GM23338 (cell line): ENCODE data around the gene TP53I13. TPM values are rescaled to one million over a fixed set of nuclear protein-coding genes. Genes with fewer than 3 reads are reported as not detected.

Experiments
- ATAC-seq: fragments of 200-7000 bp; cut with Tn5 transposase; 3 replicates; pipeline ENCODE4 v1.9.1; 2020
- DNase-seq: peaks from one replicate; pipeline ENCODE4 v3.0.0-alpha.2; 2015; ENCODE audit warnings: low spot score
- H2AFZ ChIP-seq: fragments of 200-600 bp; sonication (generic); 2 replicates; pipeline ENCODE4 v1.8.0; 2016; ENCODE audit warnings: antibody characterized with exemption, mild to moderate bottlenecking, moderate library complexity
- H3F3A ChIP-seq: fragments of 200-600 bp; sonication (generic); replicated peaks from 2 replicates; pipeline ENCODE4 v1.8.0; 2017; ENCODE audit warnings: antibody characterized with exemption, mixed run types, low read depth
- H3K27ac ChIP-seq: fragments of 200-600 bp; sonication (generic); 2 replicates; pipeline ENCODE4 v1.6.1; 2016; ENCODE audit warnings: low read depth
- H3K27me3 ChIP-seq: fragments of 200-600 bp; sonication (generic); 2 replicates; pipeline ENCODE4 v1.8.0; 2016; ENCODE audit warnings: mild to moderate bottlenecking, mixed run types, moderate library complexity; ENCODE audit not compliant: insufficient read depth
- H3K36me3 ChIP-seq: fragments of 200-600 bp; sonication (generic); 2 replicates; pipeline ENCODE4 v1.8.0; 2016; ENCODE audit warnings: mild to moderate bottlenecking; ENCODE audit not compliant: insufficient read depth
- H3K4me1 ChIP-seq: fragments of 200-600 bp; sonication (generic); 2 replicates; pipeline ENCODE4 v1.8.0; 2016; ENCODE audit warnings: mild to moderate bottlenecking, moderate library complexity; ENCODE audit not compliant: insufficient read depth
- H3K4me2 ChIP-seq: fragments of 200-600 bp; sonication (generic); 2 replicates; pipeline ENCODE4 v1.7.1; 2017; ENCODE audit warnings: mixed run types
- H3K4me3 ChIP-seq: fragments of 200-600 bp; sonication (generic); 2 replicates; pipeline ENCODE4 v1.6.1; 2016; ENCODE audit warnings: mixed run types
- H3K79me2 ChIP-seq: fragments of 200-600 bp; sonication (generic); replicated peaks from 2 replicates; pipeline ENCODE4 v1.8.0; 2017; ENCODE audit warnings: mild to moderate bottlenecking; ENCODE audit not compliant: insufficient read depth
- H3K9me2 ChIP-seq: fragments of 200-600 bp; sonication (generic); 2 replicates; pipeline ENCODE4 v1.8.0; 2017; ENCODE audit not compliant: insufficient read depth
- H4K20me1 ChIP-seq: fragments of 200-600 bp; sonication (generic); replicated peaks from 2 replicates; pipeline ENCODE4 v1.8.0; 2017; ENCODE audit warnings: mild to moderate bottlenecking; ENCODE audit not compliant: insufficient read depth
- H3K27ac Mint-ChIP-seq: 2 replicates; pipeline ENCODE4 v1.8.0; 2020; ENCODE audit warnings: inconsistent platforms, mild to moderate bottlenecking, moderate library complexity, mixed read lengths
- H3K27me3 Mint-ChIP-seq: 3 replicates; pipeline ENCODE4 v1.8.0; 2022; ENCODE audit warnings: low read depth, mild to moderate bottlenecking, moderate library complexity, mixed read lengths, inconsistent platforms; ENCODE audit not compliant: insufficient read depth, poor library complexity
- H3K36me3 Mint-ChIP-seq: 3 replicates; pipeline ENCODE4 v1.8.0; 2021; ENCODE audit warnings: low read depth, mild to moderate bottlenecking, inconsistent platforms, moderate library complexity, mixed read lengths
- H3K4me1 Mint-ChIP-seq: 3 replicates; pipeline ENCODE4 v1.8.0; 2020; ENCODE audit warnings: mild to moderate bottlenecking, inconsistent platforms, mixed read lengths
- H3K4me3 Mint-ChIP-seq: 3 replicates; pipeline ENCODE4 v1.8.0; 2021; ENCODE audit warnings: moderate library complexity, mild to moderate bottlenecking, inconsistent platforms, mixed read lengths
- H3K9me3 Mint-ChIP-seq: 3 replicates; pipeline ENCODE4 v1.8.0; 2020; ENCODE audit warnings: moderate library complexity, mild to moderate bottlenecking, inconsistent platforms, mixed read lengths
- CREB1 ChIP-seq: fragments of 250-450 bp; sonication (Bioruptor Pico); IDR thresholded peaks from 2 replicates; pipeline ENCODE4 v1.5.0; 2020; ENCODE audit warnings: low read depth, mild to moderate bottlenecking, moderate library complexity
- CTCF ChIP-seq, 2 experiments: fragments of 200-600 bp in 1 of 2; sonication (generic) in 1 of 2; conservative IDR thresholded peaks; 2 replicates each; pipeline versions ENCODE4 v1.5.1 to v1.6.1; 2016 to 2017; ENCODE audit warnings: antibody characterized with exemption in 2 of 2, low read depth in 2 of 2, mild to moderate bottlenecking in 2 of 2, moderate library complexity in 1 of 2
- EZH2 ChIP-seq: fragments of 200-600 bp; sonication (generic); IDR thresholded peaks from one replicate; pipeline ENCODE4 v1.8.0; 2017; ENCODE audit warnings: antibody characterized with exemption, mild to moderate bottlenecking, low read depth; ENCODE audit not compliant: unreplicated experiment
- EZH2phosphoT487 ChIP-seq: fragments of 200-600 bp; sonication (generic); IDR thresholded peaks from one replicate; pipeline ENCODE4 v1.8.1; 2018; ENCODE audit warnings: antibody characterized with exemption; ENCODE audit not compliant: unreplicated experiment
- JUNB ChIP-seq: IDR thresholded peaks from one replicate; pipeline ENCODE4 v1.6.1; 2016; ENCODE audit warnings: antibody characterized with exemption; ENCODE audit not compliant: unreplicated experiment
- NANOG ChIP-seq: IDR thresholded peaks from 2 replicates; pipeline ENCODE4 v1.6.1; 2016; ENCODE audit warnings: antibody characterized with exemption, borderline replicate concordance
- POLR2AphosphoS5 ChIP-seq: IDR thresholded peaks from 2 replicates; pipeline ENCODE4 v1.6.1; 2016; ENCODE audit warnings: antibody characterized with exemption, low read depth
- REST ChIP-seq: IDR thresholded peaks from one replicate; pipeline ENCODE4 v1.6.1; 2018; ENCODE audit warnings: antibody characterized with exemption; ENCODE audit not compliant: unreplicated experiment
- STAT1 ChIP-seq: IDR thresholded peaks from one replicate; pipeline ENCODE4 v1.6.1; 2016; ENCODE audit warnings: antibody characterized with exemption; ENCODE audit not compliant: unreplicated experiment
- ZNF114 ChIP-seq: fragments of 250-450 bp; sonication (Bioruptor Pico); IDR thresholded peaks from 2 replicates; pipeline ENCODE4 v1.5.0; 2020; ENCODE audit warnings: mild to moderate bottlenecking, moderate library complexity
- ZNF331 ChIP-seq: fragments of 250-450 bp; sonication (Bioruptor Pico); IDR thresholded peaks from 2 replicates; pipeline ENCODE4 v1.5.0; 2020; ENCODE audit warnings: low read depth, mild to moderate bottlenecking, moderate library complexity
- ZNF462 ChIP-seq: fragments of 250-450 bp; sonication (Bioruptor Pico); IDR thresholded peaks from 2 replicates; pipeline ENCODE4 v1.5.0; 2020; ENCODE audit warnings: mild to moderate bottlenecking, moderate library complexity
- polyA plus RNA-seq: library from polyadenylated mRNA; unstranded; fragments of >200 nt; fragmentation: Nextera tagmentation; extraction: Ambion mirVana; gene quantifications from 2 replicates; pipeline ENCODE4 v1.2.1, GENCODE V29; 2016
- total RNA-seq: library from RNA; depleted of rRNA; stranded (reverse); fragments of >200 nt; shearing (Covaris generic); gene quantifications from 2 replicates; pipeline ENCODE4 v1.2.3, GENCODE V29; 2014
- TF ChIP-seq, protein P1 (sequence below): IDR thresholded peaks from 2 replicates; pipeline ENCODE4 v1.6.1; 2016; ENCODE audit warnings: antibody characterized with exemption

The TP53I13 gene
- total and polyA plus RNA-seq, 2 experiments from 2014 or later = 21.0 to 38.9 TPM

GRCh38 chr17:29596811-29597210 is 28.3 kb downstream of the TP53I13 start:
- H3K36me3 ChIP-seq = no peaks in the 10 kb centered on the region
- Mint-ChIP-seq H3K4me1 (peaks cover 45% of the 10 kb centered on the region), H3K9me3 (no peaks in the 10 kb centered on the region), H3K4me3 (no peak overlapping the region), H3K36me3 (no peaks in the 10 kb centered on the region), H3K27me3 (peaks cover 20% of the 10 kb centered on the region), H3K27ac (no peak overlapping the region; the same call in 1 of the 2 replicates)
- peaks cover 8% of the 10 kb centered on the region; the same call in 1 of the 2 replicates for H4K20me1 ChIP-seq
- ATAC-seq (peak; percentile 2), DNase-seq (peak; percentile 30)
- H3K27me3 ChIP-seq = no peaks in the 10 kb centered on the region
- H3K9me2 ChIP-seq = no peaks in the 10 kb centered on the region
- H3K4me3 ChIP-seq = peak overlapping the region; percentile 39
- TF ChIP-seq NANOG (no peak), CTCF (conservative IDR thresholded peaks at IDR 0.05; ENCODE audit: low read depth in 2 of 2) (no peak), CREB1 (CRISPR knock-in tag) (no peak), EZH2phosphoT487 (no peak), ZNF462 (CRISPR knock-in tag) (no peak), POLR2AphosphoS5 (no peak), REST (no peak), ZNF331 (CRISPR knock-in tag) (no peak), STAT1 (no peak), ZNF114 (no peak), EZH2 (no peak), JUNB (no peak)
- TF ChIP-seq, protein P1, sequence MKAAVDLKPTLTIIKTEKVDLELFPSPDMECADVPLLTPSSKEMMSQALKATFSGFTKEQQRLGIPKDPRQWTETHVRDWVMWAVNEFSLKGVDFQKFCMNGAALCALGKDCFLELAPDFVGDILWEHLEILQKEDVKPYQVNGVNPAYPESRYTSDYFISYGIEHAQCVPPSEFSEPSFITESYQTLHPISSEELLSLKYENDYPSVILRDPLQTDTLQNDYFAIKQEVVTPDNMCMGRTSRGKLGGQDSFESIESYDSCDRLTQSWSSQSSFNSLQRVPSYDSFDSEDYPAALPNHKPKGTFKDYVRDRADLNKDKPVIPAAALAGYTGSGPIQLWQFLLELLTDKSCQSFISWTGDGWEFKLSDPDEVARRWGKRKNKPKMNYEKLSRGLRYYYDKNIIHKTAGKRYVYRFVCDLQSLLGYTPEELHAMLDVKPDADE = no peak
- H3F3A ChIP-seq = peaks cover 16% of the 10 kb centered on the region
- H2AFZ ChIP-seq = 0 out of 2 replicates have a peak overlapping the region, but pooled peaks have one; percentile 14
- peak overlapping the region; percentile 79 for H3K4me2 ChIP-seq
- H3K4me1 ChIP-seq = peaks cover 46% of the 10 kb centered on the region
- H3K27ac ChIP-seq = no peak overlapping the region
- peaks cover 34% of the 10 kb centered on the region for H3K79me2 ChIP-seq
